Measurements from ENCODE around the gene COL4A2. TPM values are rescaled to one million over a fixed set of nuclear protein-coding genes. Genes with fewer than 3 reads are reported as not detected.

COL4A2 gene
- total RNA-seq, 1 experiment from 2014 or later: 1.6 TPM

DNA sequence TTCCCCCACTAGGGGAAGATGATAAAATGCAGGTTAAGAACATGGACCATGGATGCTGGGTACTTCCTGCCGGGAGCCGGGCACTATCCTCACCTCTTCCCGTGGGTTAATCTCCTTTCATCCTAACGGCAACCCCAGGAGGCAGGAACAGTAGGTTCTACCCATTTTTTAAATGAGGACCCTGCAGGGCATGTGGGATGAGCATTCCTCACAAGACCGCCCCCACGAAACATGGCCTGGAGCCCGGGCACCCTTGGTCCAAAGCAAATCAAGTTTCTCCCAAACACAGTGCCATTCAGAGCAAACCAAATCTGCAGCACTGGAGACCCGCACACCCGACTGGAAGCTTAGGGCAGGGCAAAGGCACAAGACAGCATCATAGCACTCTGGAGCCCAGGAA lies 35.4 kb downstream of the COL4A2 start:
- ChIA-PET POLR2A (no interaction called here), CTCF (no interaction called here), RAD21 (ENCODE audit: low non-redundant PET in 1 of 2, low total read pairs in 2 of 2, uncharacterized antibody in 2 of 2, unreplicated experiment in 2 of 2) (no interaction called here)
- TF ChIP-seq POLR2A (IDR thresholded peaks at IDR 0.05; ENCODE audit: borderline replicate concordance, extremely low read depth, insufficient read depth, insufficient read length) (no peak), JUND (IDR thresholded peaks at IDR 0.05) (no peak), SP1 (IDR thresholded peaks at IDR 0.05; ENCODE audit: low read depth) (no peak), EZH2phosphoT487 (IDR thresholded peaks at IDR 0.05; ENCODE audit: borderline replicate concordance) (no peak), SRF (IDR thresholded peaks at IDR 0.05; ENCODE audit: low read depth) (no peak), YY1 (IDR thresholded peaks at IDR 0.05; ENCODE audit: extremely low read depth, insufficient replicate concordance, low read depth, low read length) (no peak), FOSL1 (IDR thresholded peaks at IDR 0.05; ENCODE audit: low read depth) (no peak), CEBPB (IDR thresholded peaks at IDR 0.05; ENCODE audit: low read depth) (no peak), EGR1 (IDR thresholded peaks at IDR 0.05; ENCODE audit: low read depth) (no peak), POLR2AphosphoS5 (IDR thresholded peaks at IDR 0.05; ENCODE audit: low read depth, low read length) (no peak), ZFX (IDR thresholded peaks at IDR 0.05) (no peak), RAD21 (IDR thresholded peaks at IDR 0.05; ENCODE audit: low read depth) (no peak), CBX3 (IDR thresholded peaks at IDR 0.05; ENCODE audit: low read depth) (no peak), ZNF274 (IDR thresholded peaks at IDR 0.05; ENCODE audit: low read depth, low read length) (no peak), ELF1 (IDR thresholded peaks at IDR 0.05; ENCODE audit: borderline replicate concordance, low read depth) (no peak), TCF7L2 (IDR thresholded peaks at IDR 0.05; ENCODE audit: borderline replicate concordance, extremely low read depth, insufficient read depth, insufficient read length) (no peak), EZH2 (IDR thresholded peaks at IDR 0.05) (no peak)
- TF ChIP-seq, protein P1, sequence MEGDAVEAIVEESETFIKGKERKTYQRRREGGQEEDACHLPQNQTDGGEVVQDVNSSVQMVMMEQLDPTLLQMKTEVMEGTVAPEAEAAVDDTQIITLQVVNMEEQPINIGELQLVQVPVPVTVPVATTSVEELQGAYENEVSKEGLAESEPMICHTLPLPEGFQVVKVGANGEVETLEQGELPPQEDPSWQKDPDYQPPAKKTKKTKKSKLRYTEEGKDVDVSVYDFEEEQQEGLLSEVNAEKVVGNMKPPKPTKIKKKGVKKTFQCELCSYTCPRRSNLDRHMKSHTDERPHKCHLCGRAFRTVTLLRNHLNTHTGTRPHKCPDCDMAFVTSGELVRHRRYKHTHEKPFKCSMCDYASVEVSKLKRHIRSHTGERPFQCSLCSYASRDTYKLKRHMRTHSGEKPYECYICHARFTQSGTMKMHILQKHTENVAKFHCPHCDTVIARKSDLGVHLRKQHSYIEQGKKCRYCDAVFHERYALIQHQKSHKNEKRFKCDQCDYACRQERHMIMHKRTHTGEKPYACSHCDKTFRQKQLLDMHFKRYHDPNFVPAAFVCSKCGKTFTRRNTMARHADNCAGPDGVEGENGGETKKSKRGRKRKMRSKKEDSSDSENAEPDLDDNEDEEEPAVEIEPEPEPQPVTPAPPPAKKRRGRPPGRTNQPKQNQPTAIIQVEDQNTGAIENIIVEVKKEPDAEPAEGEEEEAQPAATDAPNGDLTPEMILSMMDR (IDR thresholded peaks at IDR 0.05 in 2 of 3, conservative IDR thresholded peaks at IDR 0.05 in 1 of 3; ENCODE audit: borderline replicate concordance in 1 of 3, insufficient read depth in 1 of 3, low read depth in 2 of 3, low read length in 2 of 3): no peak
- TF ChIP-seq, protein P2, sequence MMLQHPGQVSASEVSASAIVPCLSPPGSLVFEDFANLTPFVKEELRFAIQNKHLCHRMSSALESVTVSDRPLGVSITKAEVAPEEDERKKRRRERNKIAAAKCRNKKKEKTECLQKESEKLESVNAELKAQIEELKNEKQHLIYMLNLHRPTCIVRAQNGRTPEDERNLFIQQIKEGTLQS (IDR thresholded peaks at IDR 0.05): no peak
- TF ChIP-seq, protein P3, sequence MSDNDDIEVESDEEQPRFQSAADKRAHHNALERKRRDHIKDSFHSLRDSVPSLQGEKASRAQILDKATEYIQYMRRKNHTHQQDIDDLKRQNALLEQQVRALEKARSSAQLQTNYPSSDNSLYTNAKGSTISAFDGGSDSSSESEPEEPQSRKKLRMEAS (IDR thresholded peaks at IDR 0.05): no peak
- no peaks in the 10 kb centered on the region for H3K79me2 ChIP-seq (ENCODE audit: insufficient read depth, low read length)
- H3K4me2 ChIP-seq (ENCODE audit: low read length): no peak overlapping the region
- peaks cover 15 to 28% of the 10 kb centered on the region in 2 experiments for H3K4me1 ChIP-seq (ENCODE audit: control insufficient read depth in 1 of 2, insufficient read depth in 2 of 2, low read length in 2 of 2)
- no peaks in the 10 kb centered on the region for H3K9me2 ChIP-seq (ENCODE audit: insufficient read depth)
- intact Hi-C loops (cut with micrococcal nuclease): no loop called here
- H2AFZ ChIP-seq (ENCODE audit: low read depth, low read length, poor library complexity, severe bottlenecking): no peak overlapping the region
- H3K36me3 ChIP-seq (ENCODE audit: control insufficient read depth in 1 of 2, insufficient read depth in 2 of 2, low read length in 2 of 2): no peaks in the 10 kb centered on the region
- no TSS peak for BruUV-seq (replicated peaks)
- DNase-seq (ENCODE audit: low read depth, low spot score): no peak
- H3K9ac ChIP-seq (ENCODE audit: low read length): no peak overlapping the region
- peaks cover 6% of the 10 kb centered on the region; the same call in 1 of the 2 replicates for H3K27me3 ChIP-seq (ENCODE audit: insufficient read depth, low read length)
- no peaks in the 10 kb centered on the region for H4K20me1 ChIP-seq (ENCODE audit: insufficient read depth)
- H3K4me3 ChIP-seq (replicated peaks in 1 of 2; ENCODE audit: low read depth in 1 of 2, low read length in 2 of 2): no peak overlapping the region
- no peak for ATAC-seq
- H3K27ac ChIP-seq (ENCODE audit: low read depth, low read length): no peak overlapping the region
- H3K9me3 ChIP-seq (ENCODE audit: control insufficient read depth in 1 of 2, insufficient read depth in 1 of 2, low read depth in 1 of 2, low read length in 2 of 2): no peaks in the 10 kb centered on the region
